Astrocyte of the cerebellum (primary cell): ENCODE data around the gene VTI1A.

Experiments
- DNase-seq: peaks from one replicate; pipeline ENCODE4 v3.0.0-alpha.2; 2011; ENCODE audit warnings: low read depth
- H3K4me3 ChIP-seq: 2 replicates; pipeline ENCODE4 v1.5.1; 2011; ENCODE audit warnings: mild to moderate bottlenecking, low read depth, low read length, moderate library complexity
- CTCF ChIP-seq: IDR thresholded peaks from 2 replicates; pipeline ENCODE4 v1.5.1; 2012; ENCODE audit warnings: low read length, low read depth, moderate library complexity, mild to moderate bottlenecking; ENCODE audit errors: missing control alignments
- in situ Hi-C: cut with HindIII; loops from 2 replicates; pipeline ENCODE4 v1.10.0; 2017; ENCODE audit warnings: low sequenced_read_pairs

The VTI1A gene

DNA sequence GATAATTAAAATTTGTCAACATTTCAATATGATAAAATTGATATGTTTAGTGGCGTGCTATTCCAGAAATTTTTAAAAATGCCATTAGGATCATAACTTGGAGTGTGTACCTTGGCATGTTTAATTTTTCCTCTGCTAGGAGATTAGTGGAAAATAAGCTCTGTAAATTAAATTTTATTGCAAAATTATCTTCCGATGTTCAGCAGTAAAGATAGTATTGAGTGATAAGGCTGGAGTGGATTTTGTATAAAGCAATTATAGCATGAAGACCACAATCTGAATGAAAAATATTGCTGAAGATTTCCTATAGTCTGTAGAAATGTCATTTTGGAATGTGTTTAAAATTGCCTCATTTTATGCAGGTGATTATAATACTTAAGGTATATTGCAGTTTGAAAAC, 110.2 kb downstream of the VTI1A start:
- TF ChIP-seq CTCF, result no peak
- H3K4me3 ChIP-seq, result no peak overlapping the region
- in situ Hi-C loops, result loop anchor here (5.0 to 25.0 kb wide), 2 partner anchors 80 to 580 kb away; no protein-coding TSS in a partner anchor
- DNase-seq, result no peak

GRCh38 chr10:112558476-112559142, 111.6 kb downstream of the VTI1A start:
- no peak for DNase-seq
- in situ Hi-C loops, result loop anchor here (5.0 to 25.0 kb wide), 2 partner anchors 79 to 579 kb away; no protein-coding TSS in a partner anchor
- no peak overlapping the region for H3K4me3 ChIP-seq
- no peak for TF ChIP-seq CTCF

- no peak overlapping the region for H3K4me3 ChIP-seq
- DNase-seq, result no peak
- no peak for TF ChIP-seq CTCF
- in situ Hi-C loops, result loop anchor here (5.0 to 25.0 kb wide), 2 partner anchors 78 to 578 kb away; no protein-coding TSS in a partner anchor
Observed at GRCh38 chr10:112559349-112559748, 112.3 kb downstream of the VTI1A start.

GRCh38 chr10:112562122-112562521, 115.1 kb downstream of the VTI1A start:
- no peak for DNase-seq
- H3K4me3 ChIP-seq, result no peak overlapping the region
- TF ChIP-seq CTCF, result no peak
- in situ Hi-C loops, result loop anchor here (25.0 kb wide), 1 partner anchor 575 kb away; no protein-coding TSS in a partner anchor

- DNase-seq, result no peak
- TF ChIP-seq CTCF, result no peak
- no peak overlapping the region for H3K4me3 ChIP-seq
- in situ Hi-C loops, result loop anchor here (25.0 kb wide), 1 partner anchor 574 kb away; no protein-coding TSS in a partner anchor
Observed at GRCh38 chr10:112562809-112563663, 116.0 kb downstream of the VTI1A start.

- no peak for TF ChIP-seq CTCF
- H3K4me3 ChIP-seq, result no peak overlapping the region
- no peak for DNase-seq
- in situ Hi-C loops, result loop anchor here (25.0 kb wide), 1 partner anchor 573 kb away; no protein-coding TSS in a partner anchor
Observed at GRCh38 chr10:112564337-112564736, 117.3 kb downstream of the VTI1A start.
